Measurements from ENCODE around the gene CBX4.
A peak's percentile ranks its signal among the peaks of the same experiment; 100 is the strongest.

Gene CBX4

GRCh38 chr17:79848370-79848766 is 9.1 kb upstream of the CBX4 start:
- H3K79me2 ChIP-seq (ENCODE audit: insufficient read depth, low read length) = no peaks in the 10 kb centered on the region
- no peaks in the 10 kb centered on the region for H3K36me3 ChIP-seq (ENCODE audit: low read length)
- H2AFZ ChIP-seq (ENCODE audit: low read depth, low read length, severe bottlenecking) = no peak overlapping the region
- H3K9me2 ChIP-seq (replicated peaks; ENCODE audit: insufficient read depth, low read length) = no peaks in the 10 kb centered on the region
- no peaks in the 10 kb centered on the region for H4K20me1 ChIP-seq (ENCODE audit: low read depth, low read length)
- no peak for TF ChIP-seq CTCF (IDR thresholded peaks at IDR 0.05; ENCODE audit: insufficient read depth, low read length, poor library complexity, severe bottlenecking)
- no peak for TF ChIP-seq EZH2phosphoT487 (conservative IDR thresholded peaks at IDR 0.05; ENCODE audit: low read length)
- no peaks in the 10 kb centered on the region for H3F3A ChIP-seq (ENCODE audit: insufficient read depth)
- no peak overlapping the region for H3K4me3 ChIP-seq (ENCODE audit: insufficient read depth, low read length, poor library complexity, severe bottlenecking)
- no peak overlapping the region for H3K4me2 ChIP-seq (ENCODE audit: low read depth, low read length, poor library complexity, severe bottlenecking)
- no peak overlapping the region for H3K9ac ChIP-seq (ENCODE audit: low read length)
- no peaks in the 10 kb centered on the region for H3K27me3 ChIP-seq (ENCODE audit: low read length)
- no peaks in the 10 kb centered on the region for H3K9me3 ChIP-seq (ENCODE audit: insufficient read depth, low read length)
- H3K27ac ChIP-seq (ENCODE audit: low read depth, low read length) = no peak overlapping the region

- no peaks in the 10 kb centered on the region for H3F3A ChIP-seq (ENCODE audit: insufficient read depth)
- H3K9ac ChIP-seq (ENCODE audit: low read length) = no peak overlapping the region
- no peaks in the 10 kb centered on the region for H3K9me3 ChIP-seq (ENCODE audit: insufficient read depth, low read length)
- H3K4me2 ChIP-seq (ENCODE audit: low read depth, low read length, poor library complexity, severe bottlenecking) = no peak overlapping the region
- no peaks in the 10 kb centered on the region for H3K36me3 ChIP-seq (ENCODE audit: low read length)
- no peaks in the 10 kb centered on the region for H3K9me2 ChIP-seq (replicated peaks; ENCODE audit: insufficient read depth, low read length)
- H4K20me1 ChIP-seq (ENCODE audit: low read depth, low read length) = no peaks in the 10 kb centered on the region
- no peak overlapping the region for H3K27ac ChIP-seq (ENCODE audit: low read depth, low read length)
- H3K27me3 ChIP-seq (ENCODE audit: low read length) = no peaks in the 10 kb centered on the region
- H3K79me2 ChIP-seq (ENCODE audit: insufficient read depth, low read length) = no peaks in the 10 kb centered on the region
- H3K4me3 ChIP-seq (ENCODE audit: insufficient read depth, low read length, poor library complexity, severe bottlenecking) = no peak overlapping the region
- H2AFZ ChIP-seq (ENCODE audit: low read depth, low read length, severe bottlenecking) = no peak overlapping the region
- no peak for TF ChIP-seq EZH2phosphoT487 (conservative IDR thresholded peaks at IDR 0.05; ENCODE audit: low read length)
Measured at GRCh38 chr17:79847698-79848369, 8.6 kb upstream of the CBX4 start.

GRCh38 chr17:79845601-79845949 is 6.3 kb upstream of the CBX4 start:
- H2AFZ ChIP-seq (ENCODE audit: low read depth, low read length, severe bottlenecking) = no peak overlapping the region
- H3K9me3 ChIP-seq (ENCODE audit: insufficient read depth, low read length) = no peaks in the 10 kb centered on the region
- H3K9ac ChIP-seq (ENCODE audit: low read length) = no peak overlapping the region
- H3K9me2 ChIP-seq (replicated peaks; ENCODE audit: insufficient read depth, low read length) = no peaks in the 10 kb centered on the region
- H3K79me2 ChIP-seq (ENCODE audit: insufficient read depth, low read length) = no peaks in the 10 kb centered on the region
- TF ChIP-seq CTCF (IDR thresholded peaks at IDR 0.05; ENCODE audit: insufficient read depth, low read length, poor library complexity, severe bottlenecking) = no peak
- TF ChIP-seq EZH2phosphoT487 (conservative IDR thresholded peaks at IDR 0.05; ENCODE audit: low read length) = no peak
- H3K36me3 ChIP-seq (ENCODE audit: low read length) = no peaks in the 10 kb centered on the region
- no peaks in the 10 kb centered on the region for H4K20me1 ChIP-seq (ENCODE audit: low read depth, low read length)
- H3K4me3 ChIP-seq (ENCODE audit: insufficient read depth, low read length, poor library complexity, severe bottlenecking) = no peak overlapping the region
- no peak overlapping the region for H3K4me2 ChIP-seq (ENCODE audit: low read depth, low read length, poor library complexity, severe bottlenecking)
- no peak overlapping the region for H3K27ac ChIP-seq (ENCODE audit: low read depth, low read length)
- H3K27me3 ChIP-seq (ENCODE audit: low read length) = no peaks in the 10 kb centered on the region
- H3F3A ChIP-seq (ENCODE audit: insufficient read depth) = no peaks in the 10 kb centered on the region

- Histone ChIP-seq H3K4me3 (ENCODE audit: insufficient read depth, low read length, poor library complexity, severe bottlenecking) (no peak overlapping the region), H3K4me2 (ENCODE audit: low read depth, low read length, poor library complexity, severe bottlenecking) (peak overlapping the region; percentile 9), H3K9me3 (ENCODE audit: insufficient read depth, low read length) (no peaks in the 10 kb centered on the region), H2AFZ (ENCODE audit: low read depth, low read length, severe bottlenecking) (peak overlapping the region; percentile 40), H3K27me3 (ENCODE audit: low read length) (no peaks in the 10 kb centered on the region), H3K9ac (ENCODE audit: low read length) (no peak overlapping the region), H3K36me3 (ENCODE audit: low read length) (no peaks in the 10 kb centered on the region), H3K9me2 (replicated peaks; ENCODE audit: insufficient read depth, low read length) (no peaks in the 10 kb centered on the region), H4K20me1 (ENCODE audit: low read depth, low read length) (no peaks in the 10 kb centered on the region), H3F3A (ENCODE audit: insufficient read depth) (no peaks in the 10 kb centered on the region), H3K79me2 (ENCODE audit: insufficient read depth, low read length) (no peaks in the 10 kb centered on the region), H3K27ac (ENCODE audit: low read depth, low read length) (no peak overlapping the region)
- TF ChIP-seq EZH2phosphoT487 (conservative IDR thresholded peaks at IDR 0.05; ENCODE audit: low read length) (no peak), CTCF (IDR thresholded peaks at IDR 0.05; ENCODE audit: insufficient read depth, low read length, poor library complexity, severe bottlenecking) (peak; percentile 61)
Measured at GRCh38 chr17:79844869-79845600, 5.8 kb upstream of the CBX4 start.

Measured in SU-DHL-6 (cell line).